Ascending aorta (tissue), 2 donors: ENCODE measurements around the gene USO1. TPM values are rescaled to one million over a fixed set of nuclear protein-coding genes. Genes with fewer than 3 reads are reported as not detected.

Experiments used
- DNase-seq, 2 donors: peaks; one replicate each; pipeline ENCODE4 v3.0.0-alpha.2; 2019; ENCODE audit warnings: low spot score in 2 of 2
- H3K27ac ChIP-seq, 2 donors: fragments of 200-600 bp; sonication (generic); one replicate each; pipeline ENCODE4 v1.5.1; 2016 to 2017; ENCODE audit warnings: mild to moderate bottlenecking in 1 of 2
- H3K27me3 ChIP-seq: fragments of 200-600 bp; sonication (generic); one replicate; pipeline ENCODE4 v1.5.1; 2017
- H3K36me3 ChIP-seq, 2 donors: fragments of 200-600 bp; sonication (generic); one replicate each; pipeline ENCODE4 v1.5.1; 2016
- H3K4me1 ChIP-seq, 2 donors: fragments of 200-600 bp; sonication (generic); one replicate each; pipeline ENCODE4 v1.5.1; 2016 to 2017; ENCODE audit warnings: mild to moderate bottlenecking in 1 of 2
- H3K4me3 ChIP-seq, 2 donors: fragments of 200-600 bp; sonication (generic); one replicate each; pipeline ENCODE4 v1.5.1; 2016 to 2017; ENCODE audit warnings: mild to moderate bottlenecking in 1 of 2
- H3K9me3 ChIP-seq, 2 donors: fragments of 200-600 bp; sonication (generic); one replicate each; pipeline ENCODE4 v1.5.1; 2016
- CTCF ChIP-seq, 3 experiments: fragments of 200-600 bp in 2 of 3; fragments of 450-650 bp in 1 of 3; sonication (generic) in 2 of 3; IDR thresholded peaks; one replicate each; pipeline ENCODE4 v1.5.1; 2016 to 2019; ENCODE audit warnings: antibody characterized with exemption in 3 of 3, mild to moderate bottlenecking in 1 of 3, moderate library complexity in 1 of 3
- intact Hi-C: fragments of 100-400 bp; cut with DNase I; formaldehyde crosslinking; loops from one replicate; pipeline ENCODE4 v1.15.1; 2023
- total RNA-seq: library from RNA; depleted of rRNA; stranded (reverse); fragments of >200 nt; gene quantifications from one replicate; pipeline ENCODE4 v1.1.0, GENCODE V29; 2016

USO1 gene
- total RNA-seq, 1 donor from 2014 or later: 25.5 TPM

- no peak for DNase-seq
- no peak overlapping the region for H3K4me3 ChIP-seq
- TF ChIP-seq CTCF (IDR thresholded peaks at IDR 0.05): no peak
- intact Hi-C loops: no loop called here
- no peaks in the 10 kb centered on the region for H3K9me3 ChIP-seq
- H3K27ac ChIP-seq: no peak overlapping the region
- H3K27me3 ChIP-seq: no peaks in the 10 kb centered on the region
- H3K36me3 ChIP-seq: no peaks in the 10 kb centered on the region
- peaks cover 0 to 6% of the 10 kb centered on the region in 2 donors for H3K4me1 ChIP-seq
Measured at GRCh38 chr4:75742451-75742850, 18.1 kb downstream of the USO1 start.

GRCh38 chr4:75745161-75745560 is 20.8 kb downstream of the USO1 start:
- Histone ChIP-seq H3K4me3 (no peak overlapping the region), H3K4me1 (peaks cover 0 to 4% of the 10 kb centered on the region in 2 donors), H3K36me3 (no peaks in the 10 kb centered on the region), H3K27ac (peak overlapping the region; percentile 6 to 7), H3K9me3 (no peaks in the 10 kb centered on the region), H3K27me3 (no peaks in the 10 kb centered on the region)
- TF ChIP-seq CTCF (IDR thresholded peaks at IDR 0.05): no peak
- DNase-seq: no peak
- intact Hi-C loops: loop anchor here (2.0 kb wide), 1 partner anchor 16 kb away; no protein-coding TSS in a partner anchor

- intact Hi-C loops: loop anchor here (2.0 kb wide), 1 partner anchor 17 kb away; no protein-coding TSS in a partner anchor
- peak overlapping the region; percentile 6 to 7 for H3K27ac ChIP-seq
- TF ChIP-seq CTCF (IDR thresholded peaks at IDR 0.05): no peak
- no peaks in the 10 kb centered on the region for H3K27me3 ChIP-seq
- no peak overlapping the region for H3K4me3 ChIP-seq
- DNase-seq: no peak
- H3K9me3 ChIP-seq: no peaks in the 10 kb centered on the region
- peaks cover 0 to 4% of the 10 kb centered on the region in 2 donors for H3K4me1 ChIP-seq
- no peaks in the 10 kb centered on the region for H3K36me3 ChIP-seq
Measured at GRCh38 chr4:75745721-75746199, 21.4 kb downstream of the USO1 start.

- intact Hi-C loops: no loop called here
- no peak for DNase-seq
Measured at GRCh38 chr4:75752637-75753036, 28.3 kb downstream of the USO1 start.

GRCh38 chr4:75769036-75769435 is 44.7 kb downstream of the USO1 start:
- Histone ChIP-seq H3K27ac (peak overlapping the region in 1 of 2 donors; percentile 19), H3K36me3 (peaks cover 20 to 27% of the 10 kb centered on the region in 2 donors), H3K4me3 (no peak overlapping the region), H3K27me3 (no peaks in the 10 kb centered on the region), H3K9me3 (no peaks in the 10 kb centered on the region), H3K4me1 (no peaks in the 10 kb centered on the region)
- DNase-seq: no peak
- TF ChIP-seq CTCF (IDR thresholded peaks at IDR 0.05): no peak
- intact Hi-C loops: loop anchor here (10.0 kb wide), 1 partner anchor 176 kb away; the partner anchor contains the start of gene NAAA

More at GRCh38 chr4:75752637-75753036, 28.3 kb downstream of the USO1 start:
- H3K9me3 ChIP-seq: no peaks in the 10 kb centered on the region
- H3K4me3 ChIP-seq: no peak overlapping the region
- no peaks in the 10 kb centered on the region for H3K4me1 ChIP-seq
- H3K36me3 ChIP-seq: peaks cover 23 to 35% of the 10 kb centered on the region in 2 donors
- no peak for TF ChIP-seq CTCF (IDR thresholded peaks at IDR 0.05)
- H3K27me3 ChIP-seq: no peaks in the 10 kb centered on the region
- no peak overlapping the region for H3K27ac ChIP-seq

- no peaks in the 10 kb centered on the region for H3K9me3 ChIP-seq
- intact Hi-C loops: no loop called here
- no peak for TF ChIP-seq CTCF (IDR thresholded peaks at IDR 0.05)
Measured at GRCh38 chr4:75771607-75772006, 47.2 kb downstream of the USO1 start.

More at GRCh38 chr4:75771607-75772006, 47.2 kb downstream of the USO1 start:
- no peak for DNase-seq
- H3K27me3 ChIP-seq: no peaks in the 10 kb centered on the region
- H3K27ac ChIP-seq: no peak overlapping the region
- no peak overlapping the region for H3K4me3 ChIP-seq
- peaks cover 34 to 50% of the 10 kb centered on the region in 2 donors for H3K36me3 ChIP-seq
- no peaks in the 10 kb centered on the region for H3K4me1 ChIP-seq
